HuH-7.5 (cell line): ENCODE measurements around the gene ARID4B.
A peak's percentile ranks its signal among the peaks of the same experiment; 100 is the strongest.
"Not testable (repeated sequence)": the region's sequence is repeated elsewhere in the genome, so short reads cannot be mapped to it uniquely, and the experiment has no call there.

Source experiments
- DNase-seq: peaks from one replicate; pipeline ENCODE4 v3.0.0; 2011; ENCODE audit warnings: low spot score

Gene ARID4B

GRCh38 chr1:235159930-235160329, 168.0 kb downstream of the ARID4B start:
- DNase-seq: not testable (repeated sequence)

GRCh38 chr1:235159284-235159683, 168.7 kb downstream of the ARID4B start:
- not testable (repeated sequence) for DNase-seq

GRCh38 chr1:235158680-235159079, 169.3 kb downstream of the ARID4B start:
- DNase-seq: no peak

GRCh38 chr1:235157150-235157549, 170.8 kb downstream of the ARID4B start:
- no peak for DNase-seq

GRCh38 chr1:235156740-235157139, 171.2 kb downstream of the ARID4B start:
- DNase-seq: no peak

- no peak for DNase-seq
Measured at GRCh38 chr1:235156265-235156664, 171.7 kb downstream of the ARID4B start.

GRCh38 chr1:235152235-235152634, 175.7 kb downstream of the ARID4B start:
- DNase-seq: no peak

GRCh38 chr1:235151033-235151432, 176.9 kb downstream of the ARID4B start:
- no peak for DNase-seq

- DNase-seq: no peak
Measured at GRCh38 chr1:235149824-235150223, 178.2 kb downstream of the ARID4B start.

- no peak for DNase-seq
Measured at GRCh38 chr1:235147269-235147668, 180.7 kb downstream of the ARID4B start.

GRCh38 chr1:235145639-235146038, 182.3 kb downstream of the ARID4B start:
- DNase-seq: no peak

GRCh38 chr1:235142991-235143390, 185.0 kb downstream of the ARID4B start:
- no peak for DNase-seq

- DNase-seq: no peak
Measured at GRCh38 chr1:235139315-235139714, 188.7 kb downstream of the ARID4B start.

- no peak for DNase-seq
Measured at GRCh38 chr1:235138821-235139220, 189.2 kb downstream of the ARID4B start.

- DNase-seq: no peak
Measured at GRCh38 chr1:235136111-235136510, 191.9 kb downstream of the ARID4B start.

GRCh38 chr1:235134171-235134570, 193.8 kb downstream of the ARID4B start:
- no peak for DNase-seq

GRCh38 chr1:235133086-235133485, 194.9 kb downstream of the ARID4B start:
- DNase-seq: no peak

- DNase-seq: no peak
Measured at GRCh38 chr1:235131961-235132360, 196.0 kb downstream of the ARID4B start.

- DNase-seq: no peak
Measured at GRCh38 chr1:235130766-235131270, 197.2 kb downstream of the ARID4B start.

GRCh38 chr1:235129774-235130570, 198.0 kb downstream of the ARID4B start:
- DNase-seq: no peak

- peak; percentile 94 for DNase-seq
Measured at GRCh38 chr1:235128456-235129328, 199.3 kb downstream of the ARID4B start, which contains the start of gene TOMM20. TOMM20 (minus strand) TSS chr1:235128837; CDS start chr1:235128715, 122 bp downstream.

- DNase-seq: no peak
Measured at GRCh38 chr1:235127732-235128455, 200.1 kb downstream of the ARID4B start.
